Measurements from ENCODE around the gene OR52I1. TPM values are rescaled to one million over a fixed set of nuclear protein-coding genes. Genes with fewer than 3 reads are reported as not detected.

The OR52I1 gene
- total RNA-seq: not detected in 2 replicates

GRCh38 chr11:4593739-4594138 lies at the start of gene OR52I1:
TSS of gene OR52I1 (plus strand) at chr11:4594039. CDS start at chr11:4594039, 0 bp downstream.

GRCh38 chr11:4544891-4545290 lies 48.9 kb upstream of the OR52I1 start, which contains the start of gene OR52M1:
TSS of gene OR52M1 (plus strand) at chr11:4545191. CDS start at chr11:4545191, 0 bp downstream.

GRCh38 chr11:4581443-4581842 lies 12.4 kb upstream of the OR52I1 start, which contains the start of gene OR52I2:
TSS of gene OR52I2 (plus strand) at chr11:4581743.

GRCh38 chr11:4607781-4608666 lies 14.2 kb downstream of the OR52I1 start, which contains the start of gene TRIM68:
TSS of gene TRIM68 (minus strand) at chr11:4608231. CDS start at chr11:4605504, 2,727 bp downstream.

GRCh38 chr11:4636962-4637661 lies 43.3 kb downstream of the OR52I1 start, which contains the start of gene OR51D1:
TSS of gene OR51D1 (plus strand) at chr11:4637477. CDS start at chr11:4639791, 2,314 bp downstream.

GRCh38 chr11:4643682-4644081 lies 49.8 kb downstream of the OR52I1 start, which contains the start of gene OR51E1:
TSS of gene OR51E1 (plus strand) at chr11:4643982. CDS start at chr11:4652527, 8,545 bp downstream.

Other genes with a start within 250 kb of the OR52I1 start
- not detected in 2 replicates for gene OR52B4, start 225.7 kb upstream of the OR52I1 start, total RNA-seq
- gene TRIM21, start 200.3 kb upstream of the OR52I1 start, total RNA-seq: 24.0 and 62.8 TPM in 2 replicates
- gene OR52K2, start 144.7 kb upstream of the OR52I1 start, total RNA-seq: not detected in 2 replicates
- not detected in 2 replicates for gene OR52K1, start 111.4 kb upstream of the OR52I1 start, total RNA-seq
- not detected in 2 replicates for gene OR52M1, start 48.8 kb upstream of the OR52I1 start, total RNA-seq
- not detected in 2 replicates for gene OR52I2, start 12.3 kb upstream of the OR52I1 start, total RNA-seq
- gene TRIM68, start 14.2 kb downstream of the OR52I1 start, total RNA-seq: 11.4 and 20.1 TPM in 2 replicates
- gene OR51D1, start 43.4 kb downstream of the OR52I1 start, total RNA-seq: not detected in 2 replicates
- gene OR51E1, start 49.9 kb downstream of the OR52I1 start, total RNA-seq: not detected in 2 replicates
- not detected in 2 replicates for gene OR51E2, start 103.8 kb downstream of the OR52I1 start, total RNA-seq
- gene MMP26, start 110.7 kb downstream of the OR52I1 start, total RNA-seq: not detected in 2 replicates
- not detected in 2 replicates for gene OR51F1, start 175.9 kb downstream of the OR52I1 start, total RNA-seq
- gene OR52R1, start 210.3 kb downstream of the OR52I1 start, total RNA-seq: not detected in 2 replicates
- gene OR51F2, start 227.3 kb downstream of the OR52I1 start, total RNA-seq: not detected in 2 replicates